ENCODE data around the gene FASN.

The FASN gene

GRCh38 chr17:82117139-82118090 is 19.4 kb upstream of the FASN start:
- no peak for DNase-seq

- DNase-seq = no peak
Observed at GRCh38 chr17:82116246-82116645, 18.2 kb upstream of the FASN start.

- DNase-seq = no peak
Observed at GRCh38 chr17:82114872-82115271, 16.8 kb upstream of the FASN start.

GRCh38 chr17:82114447-82114846 is 16.4 kb upstream of the FASN start:
- no peak for DNase-seq

- no peak for DNase-seq
Observed at GRCh38 chr17:82113941-82114340, 15.9 kb upstream of the FASN start.

GRCh38 chr17:82113422-82113821 is 15.4 kb upstream of the FASN start:
- no peak for DNase-seq

- no peak for DNase-seq
Observed at GRCh38 chr17:82112914-82113311, 14.9 kb upstream of the FASN start.

GRCh38 chr17:82112181-82112913 is 14.3 kb upstream of the FASN start:
- no peak for DNase-seq

GRCh38 chr17:82110298-82110697 is 12.3 kb upstream of the FASN start:
- no peak for DNase-seq

- DNase-seq = no peak
Observed at GRCh38 chr17:82108961-82109475, 11.0 kb upstream of the FASN start.

- no peak for DNase-seq
Observed at GRCh38 chr17:82108496-82108945, 10.5 kb upstream of the FASN start.

- DNase-seq = no peak
Observed at GRCh38 chr17:82108038-82108437, 10.0 kb upstream of the FASN start.

- no peak for DNase-seq
Observed at GRCh38 chr17:82107341-82107860, 9.4 kb upstream of the FASN start.

- no peak for DNase-seq
Observed at GRCh38 chr17:82106688-82107305, 8.8 kb upstream of the FASN start.

- peak; percentile 79 for DNase-seq
Observed at GRCh38 chr17:82105882-82106687, 8.0 kb upstream of the FASN start.

- no peak for DNase-seq
Observed at GRCh38 chr17:82105417-82105881, 7.4 kb upstream of the FASN start.

- no peak for DNase-seq
Observed at GRCh38 chr17:82104797-82105416, 6.9 kb upstream of the FASN start.

- no peak for DNase-seq
Observed at GRCh38 chr17:82103553-82104451, 5.8 kb upstream of the FASN start.

- no peak for DNase-seq
Observed at GRCh38 chr17:82101767-82102679, 4.0 kb upstream of the FASN start.

All from activated T-cell treated with anti-CD3 and anti-CD28 coated beads, Interleukin-2, amount 50 U/mL, for 48 hours (primary cell).